Activated CD8-positive, alpha-beta memory T cell treated with anti-CD3 and anti-CD28 coated beads for 36 hours (primary cell): ENCODE results near the gene KLHDC8B. TPM values are rescaled to one million over a fixed set of nuclear protein-coding genes. Genes with fewer than 3 reads are reported as not detected.

Experiments
- CTCF ChIA-PET: fragments of 350-600 bp; sonication (Branson Sonifier 250); formaldehyde crosslinking; loops from one replicate; lab custom pipeline; 2021; ENCODE audit warnings: antibody characterized with exemption; lab: Charles Lee
- POLR2A ChIA-PET: fragments of 350-600 bp; sonication (Branson Sonifier 250); formaldehyde crosslinking; loops from one replicate; lab custom pipeline; 2021; ENCODE audit warnings: antibody characterized with exemption; lab: Charles Lee
- total RNA-seq, 2 experiments: library from RNA; stranded (reverse); gene quantifications; one replicate each; pipeline ENCODE4 v1.2.3, GENCODE V29; 2021

Gene KLHDC8B
- 1 to 10 TPM; 2.0 to 3.4 TPM for total RNA-seq

- POLR2A ChIA-PET: interaction anchor here (0.6 to 1.3 kb wide), 3 partner anchors 169 to 1439 kb away, joined by 3 to 4 read pairs (median 4); partner anchors contain the start of gene USP4
- CTCF ChIA-PET: interaction anchor here (0.6 to 2.4 kb wide), 19 partner anchors 9 to 665 kb away, joined by 3 to 8 read pairs (median 4); partner anchors contain the start of genes DAG1, IMPDH2 and QRICH1
Observed at GRCh38 chr3:49171119-49171774, at the start of gene KLHDC8B. Gene KLHDC8B, plus strand, starts transcription at chr3:49171598. Its CDS starts 1,172 bp downstream, at chr3:49172770.

- CTCF ChIA-PET: interaction anchor here (1.4 kb wide), 1 partner anchor 102 kb away, joined by 8 read pairs; no protein-coding TSS in a partner anchor
- POLR2A ChIA-PET: no interaction called here
Observed at GRCh38 chr3:49122022-49122421, 49.4 kb upstream of the KLHDC8B start.

GRCh38 chr3:49122451-49122850 is 48.9 kb upstream of the KLHDC8B start:
- ChIA-PET POLR2A (no interaction called here), CTCF (no interaction called here)

- POLR2A ChIA-PET: no interaction called here
- CTCF ChIA-PET: no interaction called here
Observed at GRCh38 chr3:49122886-49123545, 48.4 kb upstream of the KLHDC8B start.

- ChIA-PET CTCF (no interaction called here), POLR2A (no interaction called here)
Observed at GRCh38 chr3:49123687-49124086, 47.7 kb upstream of the KLHDC8B start.

GRCh38 chr3:49124203-49124602 is 47.2 kb upstream of the KLHDC8B start:
- CTCF ChIA-PET: no interaction called here
- POLR2A ChIA-PET: no interaction called here

GRCh38 chr3:49124991-49125670 is 46.3 kb upstream of the KLHDC8B start:
- CTCF ChIA-PET: no interaction called here

GRCh38 chr3:49131040-49131439 is 40.4 kb upstream of the KLHDC8B start:
- POLR2A ChIA-PET: no interaction called here
- CTCF ChIA-PET: interaction anchor here (0.6 kb wide), 1 partner anchor 22 kb away, joined by 3 read pairs; no protein-coding TSS in a partner anchor

More at GRCh38 chr3:49124991-49125670, 46.3 kb upstream of the KLHDC8B start:
- POLR2A ChIA-PET: no interaction called here

GRCh38 chr3:49131576-49131975 is 39.8 kb upstream of the KLHDC8B start:
- ChIA-PET POLR2A (no interaction called here), CTCF (no interaction called here)

- ChIA-PET POLR2A (no interaction called here), CTCF (interaction anchor here (0.6 kb wide), 1 partner anchor 35 kb away, joined by 3 read pairs; no protein-coding TSS in a partner anchor)
Observed at GRCh38 chr3:49132073-49132436, 39.3 kb upstream of the KLHDC8B start.

GRCh38 chr3:49132437-49133225 is 38.8 kb upstream of the KLHDC8B start, which contains the start of gene LAMB2:
Gene LAMB2, minus strand, starts transcription at chr3:49133050. Its CDS starts 183 bp downstream, at chr3:49132867.
- ChIA-PET CTCF (interaction anchor here (0.6 kb wide), 2 partner anchors 36 to 707 kb away, joined by 3 read pairs; no protein-coding TSS in a partner anchor), POLR2A (no interaction called here)

- POLR2A ChIA-PET: no interaction called here
- CTCF ChIA-PET: no interaction called here
Observed at GRCh38 chr3:49133226-49133951, 38.0 kb upstream of the KLHDC8B start.

GRCh38 chr3:49134471-49135265 is 36.7 kb upstream of the KLHDC8B start:
- CTCF ChIA-PET: no interaction called here
- POLR2A ChIA-PET: no interaction called here

- ChIA-PET CTCF (no interaction called here), POLR2A (no interaction called here)
Observed at GRCh38 chr3:49135499-49135898, 35.9 kb upstream of the KLHDC8B start.

- ChIA-PET CTCF (no interaction called here), POLR2A (no interaction called here)
Observed at GRCh38 chr3:49140080-49140479, 31.3 kb upstream of the KLHDC8B start.

GRCh38 chr3:49148159-49148558 is 23.2 kb upstream of the KLHDC8B start:
- CTCF ChIA-PET: no interaction called here
- POLR2A ChIA-PET: interaction anchor here (0.7 kb wide), 1 partner anchor 20 kb away, joined by 5 read pairs; no protein-coding TSS in a partner anchor

GRCh38 chr3:49151610-49152009 is 19.8 kb upstream of the KLHDC8B start:
- ChIA-PET POLR2A (interaction anchor here (0.6 kb wide), 1 partner anchor 185 kb away, joined by 3 read pairs; no protein-coding TSS in a partner anchor), CTCF (no interaction called here)
